ENCODE measurements around the gene ICAM2. TPM values are rescaled to one million over a fixed set of nuclear protein-coding genes. Genes with fewer than 3 reads are reported as not detected.
A peak's percentile ranks its signal among the peaks of the same experiment; 100 is the strongest.

The ICAM2 gene
- total and polyA plus RNA-seq, 8 donors: 32.3 to 55.4 (median 46.3) TPM

GRCh38 chr17:64067657-64068056, 47.2 kb upstream of the ICAM2 start:
- Histone ChIP-seq H3K4me1 (peaks cover 0 to 19% of the 10 kb centered on the region in 2 donors), H3K9me3 (peaks cover 7 to 15% of the 10 kb centered on the region in 2 donors), H3K27ac (no peak overlapping the region), H3K36me3 (peaks cover 10 to 85% of the 10 kb centered on the region in 2 donors), H3K27me3 (no peaks in the 10 kb centered on the region), H3K4me3 (no peak overlapping the region)
- intact Hi-C loops (cut with DNase I): loop anchor here in 1 of 2 donors (10.0 kb wide), 1 partner anchor 67 kb away; the partner anchor contains the start of gene ERN1
- DNase-seq (no peak), ATAC-seq (no peak)
- TF ChIP-seq CTCF (IDR thresholded peaks at IDR 0.05): no peak

GRCh38 chr17:64066716-64067115, 46.3 kb upstream of the ICAM2 start:
- no peak for ATAC-seq
- peaks cover 10 to 85% of the 10 kb centered on the region in 2 donors for H3K36me3 ChIP-seq
- H3K4me1 ChIP-seq: peaks cover 0 to 27% of the 10 kb centered on the region in 2 donors
- no peaks in the 10 kb centered on the region for H3K27me3 ChIP-seq
- no peak overlapping the region for H3K4me3 ChIP-seq
- no peak for DNase-seq
- intact Hi-C loops (cut with DNase I): loop anchor here in 1 of 2 donors (10.0 kb wide), 1 partner anchor 68 kb away; the partner anchor contains the start of gene ERN1
- no peak for TF ChIP-seq CTCF (IDR thresholded peaks at IDR 0.05)
- peaks cover 7 to 15% of the 10 kb centered on the region in 2 donors for H3K9me3 ChIP-seq
- H3K27ac ChIP-seq: no peak overlapping the region

GRCh38 chr17:64065161-64065560, 44.7 kb upstream of the ICAM2 start:
- no peak for TF ChIP-seq CTCF (IDR thresholded peaks at IDR 0.05)
- no peak overlapping the region for H3K27ac ChIP-seq
- ATAC-seq: no peak
- peaks cover 0 to 42% of the 10 kb centered on the region in 2 donors for H3K4me1 ChIP-seq
- no peaks in the 10 kb centered on the region for H3K27me3 ChIP-seq
- no peak for DNase-seq
- peaks cover 5 to 85% of the 10 kb centered on the region in 2 donors for H3K36me3 ChIP-seq
- H3K4me3 ChIP-seq: peak overlapping the region in 1 of 2 donors; percentile 2
- intact Hi-C loops (cut with DNase I): loop anchor here in 1 of 2 donors (10.0 kb wide), 1 partner anchor 70 kb away; the partner anchor contains the start of gene ERN1
- H3K9me3 ChIP-seq: peaks cover 7 to 15% of the 10 kb centered on the region in 2 donors

GRCh38 chr17:64064331-64064730, 43.9 kb upstream of the ICAM2 start:
- no peak overlapping the region for H3K4me3 ChIP-seq
- H3K4me1 ChIP-seq: peaks cover 0 to 42% of the 10 kb centered on the region in 2 donors
- peaks cover 0 to 85% of the 10 kb centered on the region in 2 donors for H3K36me3 ChIP-seq
- no peak overlapping the region for H3K27ac ChIP-seq
- DNase-seq (no peak), ATAC-seq (peak; percentile 4)
- peaks cover 5 to 7% of the 10 kb centered on the region in 2 donors for H3K9me3 ChIP-seq
- TF ChIP-seq CTCF (IDR thresholded peaks at IDR 0.05): no peak
- intact Hi-C loops (cut with DNase I): loop anchor here in 1 of 2 donors (10.0 kb wide), 1 partner anchor 70 kb away; the partner anchor contains the start of gene ERN1
- no peaks in the 10 kb centered on the region for H3K27me3 ChIP-seq

GRCh38 chr17:64063766-64064224, 43.4 kb upstream of the ICAM2 start:
- Histone ChIP-seq H3K27ac (peak overlapping the region in 1 of 2 donors; percentile 58), H3K4me3 (no peak overlapping the region), H3K36me3 (peaks cover 0 to 85% of the 10 kb centered on the region in 2 donors), H3K4me1 (peaks cover 0 to 42% of the 10 kb centered on the region in 2 donors), H3K9me3 (peaks cover 0 to 2% of the 10 kb centered on the region in 2 donors), H3K27me3 (no peaks in the 10 kb centered on the region)
- intact Hi-C loops (cut with DNase I): loop anchor here in 1 of 2 donors (10.0 kb wide), 1 partner anchor 71 kb away; the partner anchor contains the start of gene ERN1
- TF ChIP-seq CTCF (IDR thresholded peaks at IDR 0.05): peak; percentile 33 to 65
- DNase-seq (peak; percentile 31 to 94 (median 77)), ATAC-seq (peak; percentile 94)

All from left lung (tissue), 10 donors.